Activated naive CD4-positive, alpha-beta T cell treated with anti-CD3 and anti-CD28 coated beads, Interleukin-2, amount 50 U/mL, for 24 hours (primary cell): ENCODE results near the gene ETS1.

Experiments
- H3K27ac Mint-ChIP-seq: one replicate; pipeline ENCODE4 v1.8.0; 2021; ENCODE audit warnings: mild to moderate bottlenecking, mixed read lengths
- H3K27me3 Mint-ChIP-seq: one replicate; pipeline ENCODE4 v1.8.0; 2021; ENCODE audit warnings: mixed read lengths
- H3K36me3 Mint-ChIP-seq: one replicate; pipeline ENCODE4 v1.8.0; 2021; ENCODE audit warnings: mixed read lengths
- H3K4me1 Mint-ChIP-seq: one replicate; pipeline ENCODE4 v1.8.0; 2021; ENCODE audit warnings: mixed read lengths
- H3K4me3 Mint-ChIP-seq: one replicate; pipeline ENCODE4 v1.8.0; 2021; ENCODE audit warnings: mild to moderate bottlenecking, mixed read lengths
- H3K9me3 Mint-ChIP-seq: one replicate; pipeline ENCODE4 v1.8.0; 2021; ENCODE audit warnings: mixed read lengths

Gene ETS1

GRCh38 chr11:128476049-128476448 is 111.3 kb downstream of the ETS1 start:
- H3K9me3 Mint-ChIP-seq: no peaks in the 10 kb centered on the region
- no peaks in the 10 kb centered on the region for H3K27me3 Mint-ChIP-seq
- peak overlapping the region; percentile 98 for H3K27ac Mint-ChIP-seq
- peaks cover 54% of the 10 kb centered on the region for H3K36me3 Mint-ChIP-seq
- peaks cover 98% of the 10 kb centered on the region for H3K4me1 Mint-ChIP-seq
- H3K4me3 Mint-ChIP-seq: peak overlapping the region; percentile 82

- H3K9me3 Mint-ChIP-seq: no peaks in the 10 kb centered on the region
- H3K36me3 Mint-ChIP-seq: peaks cover 48% of the 10 kb centered on the region
- no peaks in the 10 kb centered on the region for H3K27me3 Mint-ChIP-seq
- H3K4me3 Mint-ChIP-seq: peak overlapping the region; percentile 82
- peak overlapping the region; percentile 98 for H3K27ac Mint-ChIP-seq
- H3K4me1 Mint-ChIP-seq: peaks cover 98% of the 10 kb centered on the region
Observed at GRCh38 chr11:128474036-128474874, 113.1 kb downstream of the ETS1 start.

GRCh38 chr11:128473636-128474035 is 113.7 kb downstream of the ETS1 start:
- Mint-ChIP-seq H3K27ac (peak overlapping the region; percentile 98), H3K27me3 (no peaks in the 10 kb centered on the region), H3K4me1 (peaks cover 98% of the 10 kb centered on the region), H3K4me3 (peak overlapping the region; percentile 82), H3K36me3 (peaks cover 47% of the 10 kb centered on the region), H3K9me3 (no peaks in the 10 kb centered on the region)

DNA sequence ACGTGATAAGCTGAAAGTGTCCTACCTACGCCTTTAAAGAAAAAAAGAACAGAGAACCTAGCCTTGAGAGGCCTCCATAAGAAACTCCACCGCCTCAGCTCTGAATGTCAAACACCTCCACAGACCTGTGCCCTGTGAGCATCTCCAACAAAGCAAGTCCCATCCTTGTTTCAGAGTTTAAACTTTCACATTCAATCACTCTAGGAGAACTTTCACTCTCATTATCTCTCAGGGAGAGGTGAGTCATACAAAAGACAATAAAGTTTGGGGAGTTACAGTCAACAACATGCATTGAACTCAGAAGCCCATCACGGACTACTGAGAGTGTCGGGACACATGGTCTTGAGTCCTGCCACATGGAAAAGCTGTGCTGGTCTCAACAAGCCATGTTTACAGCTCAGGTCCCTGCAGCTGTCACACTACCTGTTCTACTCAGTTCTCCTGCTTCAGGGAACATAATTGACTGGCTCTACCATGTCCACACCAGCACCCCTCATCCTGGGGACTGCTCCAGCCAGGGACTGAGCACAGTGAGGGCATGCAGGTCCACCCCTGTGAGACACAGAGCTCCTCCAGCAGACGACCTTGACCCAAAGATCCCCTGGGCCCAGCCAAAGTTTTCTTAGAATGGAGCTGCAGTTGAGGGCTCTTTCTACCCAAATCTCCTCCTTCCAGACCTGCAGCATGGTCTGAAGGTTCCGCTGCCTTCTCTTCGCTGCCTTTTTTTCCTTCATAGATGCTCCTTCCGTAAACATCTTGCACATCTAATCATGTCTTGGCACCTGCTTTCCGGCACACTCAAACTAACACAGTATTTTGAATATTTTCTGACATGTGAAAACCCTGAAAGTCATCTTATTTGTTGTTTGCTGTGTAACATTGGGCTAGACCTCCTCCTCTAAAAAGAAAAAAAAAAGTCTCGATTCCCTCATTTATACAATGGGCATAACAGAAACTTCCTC is 114.9 kb downstream of the ETS1 start:
- H3K9me3 Mint-ChIP-seq: no peaks in the 10 kb centered on the region
- H3K36me3 Mint-ChIP-seq: peaks cover 46% of the 10 kb centered on the region
- peak overlapping the region; percentile 86 for H3K4me3 Mint-ChIP-seq
- H3K4me1 Mint-ChIP-seq: peaks cover 98% of the 10 kb centered on the region
- no peaks in the 10 kb centered on the region for H3K27me3 Mint-ChIP-seq
- peak overlapping the region; percentile 98 for H3K27ac Mint-ChIP-seq

DNA sequence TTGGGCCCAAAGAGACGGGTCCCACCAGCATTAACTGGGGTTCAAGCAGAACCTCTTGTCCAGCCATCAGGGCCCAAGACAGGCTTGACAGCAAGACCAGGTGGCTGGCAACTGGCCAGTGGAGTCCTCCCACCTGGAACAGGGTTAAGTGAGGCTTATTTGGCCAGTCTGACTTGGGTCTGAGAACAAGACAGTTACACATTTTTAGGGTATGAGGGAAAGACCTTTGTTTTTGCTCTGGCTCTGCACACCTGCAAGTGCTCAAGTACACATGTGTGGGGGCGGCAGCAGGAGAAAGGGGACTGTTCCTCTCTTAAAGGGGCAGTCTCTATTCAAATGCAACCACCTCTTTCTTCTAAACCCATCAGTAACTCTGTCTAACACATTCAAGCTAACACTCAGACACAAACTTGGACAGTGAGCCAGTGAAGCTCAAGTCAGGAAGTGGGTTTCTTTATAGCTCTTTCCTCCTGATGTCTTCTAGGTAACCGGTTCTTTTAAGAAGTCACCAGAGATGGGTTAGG is 116.2 kb downstream of the ETS1 start:
- Mint-ChIP-seq H3K27ac (peak overlapping the region; percentile 98), H3K36me3 (peaks cover 43% of the 10 kb centered on the region), H3K27me3 (no peaks in the 10 kb centered on the region), H3K9me3 (no peaks in the 10 kb centered on the region), H3K4me1 (peaks cover 98% of the 10 kb centered on the region), H3K4me3 (peak overlapping the region; percentile 86)

GRCh38 chr11:128470081-128470480 is 117.3 kb downstream of the ETS1 start:
- H3K27me3 Mint-ChIP-seq: no peaks in the 10 kb centered on the region

DNA sequence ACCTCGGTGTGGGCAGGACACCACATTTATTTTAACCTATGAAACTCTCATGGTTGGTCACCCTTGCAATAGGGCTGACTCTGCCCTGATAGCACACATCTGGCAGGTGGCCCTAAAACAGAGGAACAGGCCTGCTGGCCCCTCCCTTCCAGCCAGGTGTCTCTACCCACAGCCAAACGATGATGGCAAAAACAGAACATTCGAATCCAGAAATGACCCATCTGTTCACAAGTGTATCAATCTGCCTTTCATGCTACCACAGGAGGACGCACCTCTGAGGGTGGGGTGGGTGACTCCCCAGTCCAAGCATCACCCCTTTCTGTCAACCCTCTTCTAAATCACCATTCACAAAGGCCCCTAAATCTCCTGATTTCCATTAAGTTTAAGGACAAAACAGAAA is 118.1 kb downstream of the ETS1 start:
- peak overlapping the region; percentile 88 for H3K4me3 Mint-ChIP-seq
- peak overlapping the region; percentile 100 for H3K27ac Mint-ChIP-seq
- H3K27me3 Mint-ChIP-seq: no peaks in the 10 kb centered on the region
- H3K4me1 Mint-ChIP-seq: peaks cover 100% of the 10 kb centered on the region
- peaks cover 38% of the 10 kb centered on the region for H3K36me3 Mint-ChIP-seq
- no peaks in the 10 kb centered on the region for H3K9me3 Mint-ChIP-seq

More at GRCh38 chr11:128470081-128470480, 117.3 kb downstream of the ETS1 start:
- Mint-ChIP-seq H3K4me3 (peak overlapping the region; percentile 88), H3K36me3 (peaks cover 41% of the 10 kb centered on the region), H3K9me3 (no peaks in the 10 kb centered on the region), H3K4me1 (peaks cover 100% of the 10 kb centered on the region), H3K27ac (peak overlapping the region; percentile 100)

- Mint-ChIP-seq H3K9me3 (no peaks in the 10 kb centered on the region), H3K4me1 (peaks cover 100% of the 10 kb centered on the region), H3K27me3 (no peaks in the 10 kb centered on the region)
Observed at GRCh38 chr11:128468111-128468510, 119.2 kb downstream of the ETS1 start.

GRCh38 chr11:128467610-128468041 is 119.7 kb downstream of the ETS1 start:
- Mint-ChIP-seq H3K27me3 (no peaks in the 10 kb centered on the region), H3K4me3 (peak overlapping the region; percentile 88), H3K36me3 (peaks cover 42% of the 10 kb centered on the region)

More at GRCh38 chr11:128468111-128468510, 119.2 kb downstream of the ETS1 start:
- Mint-ChIP-seq H3K4me3 (peak overlapping the region; percentile 88), H3K27ac (peak overlapping the region; percentile 100), H3K36me3 (peaks cover 40% of the 10 kb centered on the region)

GRCh38 chr11:128467041-128467440 is 120.3 kb downstream of the ETS1 start:
- Mint-ChIP-seq H3K27ac (peak overlapping the region; percentile 100), H3K27me3 (no peaks in the 10 kb centered on the region), H3K36me3 (peaks cover 46% of the 10 kb centered on the region), H3K9me3 (no peaks in the 10 kb centered on the region), H3K4me3 (peak overlapping the region; percentile 88), H3K4me1 (peaks cover 100% of the 10 kb centered on the region)

More at GRCh38 chr11:128467610-128468041, 119.7 kb downstream of the ETS1 start:
- Mint-ChIP-seq H3K27ac (peak overlapping the region; percentile 100), H3K4me1 (peaks cover 100% of the 10 kb centered on the region), H3K9me3 (no peaks in the 10 kb centered on the region)

DNA sequence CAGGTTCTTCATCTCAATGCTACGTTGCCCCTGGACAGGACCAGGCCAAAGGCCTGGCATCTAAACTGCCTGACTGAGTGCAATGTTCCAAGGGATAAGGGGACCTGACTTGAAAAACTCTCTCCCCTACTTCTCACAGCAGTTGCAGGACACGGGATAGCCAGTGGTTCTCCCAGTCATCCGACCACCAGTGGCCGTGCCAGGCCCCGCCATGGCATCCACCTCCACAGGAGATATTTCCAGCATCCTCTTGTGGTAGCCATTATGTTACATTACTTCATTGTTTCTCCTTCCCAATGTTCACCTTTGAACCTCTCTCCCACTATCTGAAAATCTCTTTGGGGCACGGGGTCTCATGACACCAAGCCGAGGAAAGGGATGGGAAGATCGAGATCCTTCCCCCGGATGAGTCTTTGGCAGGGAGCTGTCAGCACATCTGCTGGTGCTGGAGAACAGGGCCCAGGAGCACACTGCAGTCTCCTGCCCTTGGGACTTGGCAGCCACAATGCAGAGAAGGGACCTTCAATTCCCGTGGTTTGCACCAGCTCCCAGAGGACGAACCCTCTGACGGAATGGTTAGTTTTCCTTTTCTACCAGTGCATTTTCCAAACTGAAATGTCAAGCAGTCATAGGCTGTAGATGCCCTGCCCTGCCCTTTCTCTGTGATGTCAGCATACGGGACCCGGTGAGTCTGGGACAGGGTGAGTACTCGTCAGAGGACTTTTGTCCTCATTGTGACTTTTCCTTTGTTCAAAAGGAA is 121.2 kb downstream of the ETS1 start:
- H3K27me3 Mint-ChIP-seq: no peaks in the 10 kb centered on the region
- H3K4me3 Mint-ChIP-seq: peak overlapping the region; percentile 88
- H3K27ac Mint-ChIP-seq: peak overlapping the region; percentile 100
- peaks cover 49% of the 10 kb centered on the region for H3K36me3 Mint-ChIP-seq
- peaks cover 100% of the 10 kb centered on the region for H3K4me1 Mint-ChIP-seq
- no peaks in the 10 kb centered on the region for H3K9me3 Mint-ChIP-seq

GRCh38 chr11:128465531-128465930 is 121.8 kb downstream of the ETS1 start:
- Mint-ChIP-seq H3K4me1 (peaks cover 100% of the 10 kb centered on the region), H3K9me3 (no peaks in the 10 kb centered on the region), H3K27ac (peak overlapping the region; percentile 100), H3K36me3 (peaks cover 52% of the 10 kb centered on the region), H3K4me3 (peak overlapping the region; percentile 88), H3K27me3 (no peaks in the 10 kb centered on the region)

GRCh38 chr11:128464878-128465450 is 122.4 kb downstream of the ETS1 start:
- Mint-ChIP-seq H3K4me3 (peak overlapping the region; percentile 88), H3K27ac (peak overlapping the region; percentile 100), H3K27me3 (no peaks in the 10 kb centered on the region), H3K9me3 (no peaks in the 10 kb centered on the region), H3K36me3 (peaks cover 55% of the 10 kb centered on the region), H3K4me1 (peaks cover 100% of the 10 kb centered on the region)

GRCh38 chr11:128463979-128464378 is 123.4 kb downstream of the ETS1 start:
- no peaks in the 10 kb centered on the region for H3K9me3 Mint-ChIP-seq
- H3K36me3 Mint-ChIP-seq: peaks cover 56% of the 10 kb centered on the region
- no peaks in the 10 kb centered on the region for H3K27me3 Mint-ChIP-seq
- H3K27ac Mint-ChIP-seq: peak overlapping the region; percentile 100
- peak overlapping the region; percentile 88 for H3K4me3 Mint-ChIP-seq
- peaks cover 99% of the 10 kb centered on the region for H3K4me1 Mint-ChIP-seq
